ENCODE measurements around the gene HORMAD1. TPM values are rescaled to one million over a fixed set of nuclear protein-coding genes. Genes with fewer than 3 reads are reported as not detected.

The HORMAD1 gene
- total RNA-seq, 1 donor from 2014 or later = 0.82 TPM

Small RNA genes within 50 kb of the gene (small RNA-seq; reads per million reads assigned to genes)
- gene RNU6-1042P = not detected

Other genes with a start within 250 kb of the HORMAD1 start
- gene TARS2, start 233.5 kb downstream of the HORMAD1 start, total RNA-seq = 22.8 TPM
- 0.41 TPM for gene ECM1, start 212.8 kb downstream of the HORMAD1 start, total RNA-seq
- gene FALEC, start 205.1 kb downstream of the HORMAD1 start, total RNA-seq = 0.41 TPM
- gene ADAMTSL4, start 171.5 kb downstream of the HORMAD1 start, total RNA-seq = under 0.01 TPM
- 110 TPM for gene MCL1, start 141.3 kb downstream of the HORMAD1 start, total RNA-seq
- gene ENSA, start 91.3 kb downstream of the HORMAD1 start, total RNA-seq = 112 TPM
- gene GOLPH3L, start 23.7 kb downstream of the HORMAD1 start, total RNA-seq = 5.3 TPM
- 6.9 TPM for gene CTSS, start 44.9 kb upstream of the HORMAD1 start, total RNA-seq
- 6.9 TPM for gene CTSK, start 87.4 kb upstream of the HORMAD1 start, total RNA-seq
- 14.7 TPM for gene ARNT, start 155.7 kb upstream of the HORMAD1 start, total RNA-seq
- not detected for gene CTXND2, start 166.2 kb upstream of the HORMAD1 start, total RNA-seq
- gene SETDB1, start 205.5 kb upstream of the HORMAD1 start, total RNA-seq = 62.8 TPM